Hepatocyte (in vitro differentiated cells): Measurements from ENCODE around the gene AKR1B1.

ENCODE experiments used
- EZH2phosphoT487 ChIP-seq: fragments of 200-600 bp; sonication (generic); IDR thresholded peaks from one replicate; pipeline ENCODE4 v1.6.1; 2018; ENCODE audit warnings: antibody characterized with exemption, mild to moderate bottlenecking, low read depth, moderate library complexity; ENCODE audit not compliant: unreplicated experiment, severe bottlenecking
- TF ChIP-seq, protein P1 (sequence below): fragments of 200-600 bp; sonication (generic); IDR thresholded peaks from 2 replicates; pipeline ENCODE4 v1.5.1; 2016; ENCODE audit warnings: antibody characterized with exemption, mild to moderate bottlenecking; ENCODE audit not compliant: poor library complexity

DNA sequence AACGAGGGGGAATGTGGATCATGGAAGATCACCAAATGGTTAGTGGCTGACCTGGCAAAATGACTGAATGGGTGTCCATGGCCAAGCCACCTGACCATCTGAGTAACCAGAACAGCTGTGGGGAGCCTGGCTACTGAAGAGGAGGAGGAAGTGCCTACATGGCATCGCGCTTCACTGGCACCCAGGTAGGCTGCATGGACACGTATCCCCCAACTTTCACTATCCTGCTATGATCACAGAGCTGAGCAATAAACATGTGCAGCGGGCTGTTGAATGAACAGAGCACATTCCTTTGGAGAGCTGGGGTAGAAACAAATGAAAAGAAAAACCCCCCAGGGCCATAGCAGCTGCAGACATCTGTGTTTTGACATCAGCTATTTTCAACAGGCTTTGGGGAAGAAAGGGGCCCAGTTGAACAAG lies 6.5 kb downstream of the AKR1B1 start:
- TF ChIP-seq, protein P1, sequence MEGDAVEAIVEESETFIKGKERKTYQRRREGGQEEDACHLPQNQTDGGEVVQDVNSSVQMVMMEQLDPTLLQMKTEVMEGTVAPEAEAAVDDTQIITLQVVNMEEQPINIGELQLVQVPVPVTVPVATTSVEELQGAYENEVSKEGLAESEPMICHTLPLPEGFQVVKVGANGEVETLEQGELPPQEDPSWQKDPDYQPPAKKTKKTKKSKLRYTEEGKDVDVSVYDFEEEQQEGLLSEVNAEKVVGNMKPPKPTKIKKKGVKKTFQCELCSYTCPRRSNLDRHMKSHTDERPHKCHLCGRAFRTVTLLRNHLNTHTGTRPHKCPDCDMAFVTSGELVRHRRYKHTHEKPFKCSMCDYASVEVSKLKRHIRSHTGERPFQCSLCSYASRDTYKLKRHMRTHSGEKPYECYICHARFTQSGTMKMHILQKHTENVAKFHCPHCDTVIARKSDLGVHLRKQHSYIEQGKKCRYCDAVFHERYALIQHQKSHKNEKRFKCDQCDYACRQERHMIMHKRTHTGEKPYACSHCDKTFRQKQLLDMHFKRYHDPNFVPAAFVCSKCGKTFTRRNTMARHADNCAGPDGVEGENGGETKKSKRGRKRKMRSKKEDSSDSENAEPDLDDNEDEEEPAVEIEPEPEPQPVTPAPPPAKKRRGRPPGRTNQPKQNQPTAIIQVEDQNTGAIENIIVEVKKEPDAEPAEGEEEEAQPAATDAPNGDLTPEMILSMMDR: no peak
- TF ChIP-seq EZH2phosphoT487: no peak
